Effector memory CD8-positive, alpha-beta T cell (primary cell): ENCODE measurements around the gene TRAPPC6A.

Source experiments
- ATAC-seq: fragments of 150-1000 bp; cut with Tn5 transposase; replicated peaks from 2 replicates; pipeline ENCODE4 v1.10.0; 2021; ENCODE audit warnings: mild to moderate bottlenecking, moderate library complexity
- DNase-seq, 3 experiments: peaks; one replicate each; pipeline ENCODE4 v3.0.0; 2021
- H3K27ac Mint-ChIP-seq, 2 donors: one replicate each; pipeline ENCODE4 v1.8.0; 2022; ENCODE audit warnings: mild to moderate bottlenecking in 2 of 2, mixed read lengths in 2 of 2, moderate library complexity in 2 of 2
- H3K27me3 Mint-ChIP-seq, 2 donors: one replicate each; pipeline ENCODE4 v1.8.0; 2022; ENCODE audit warnings: mixed read lengths in 2 of 2
- H3K36me3 Mint-ChIP-seq: one replicate; pipeline ENCODE4 v1.8.0; 2022; ENCODE audit warnings: mild to moderate bottlenecking, moderate library complexity, mixed read lengths; ENCODE audit not compliant: insufficient read depth
- H3K4me1 Mint-ChIP-seq, 2 donors: one replicate each; pipeline ENCODE4 v1.8.0; 2022; ENCODE audit warnings: low read depth in 2 of 2, mixed read lengths in 2 of 2
- H3K4me3 Mint-ChIP-seq, 2 donors: one replicate each; pipeline ENCODE4 v1.8.0; 2022; ENCODE audit warnings: mild to moderate bottlenecking in 2 of 2, mixed read lengths in 2 of 2, moderate library complexity in 2 of 2
- H3K9me3 Mint-ChIP-seq, 2 donors: one replicate each; pipeline ENCODE4 v1.8.0; 2022; ENCODE audit warnings: mixed read lengths in 2 of 2

Gene TRAPPC6A

GRCh38 chr19:45206328-45206727 is 28.3 kb upstream of the TRAPPC6A start:
- no peak overlapping the region for H3K27ac Mint-ChIP-seq
- H3K4me1 Mint-ChIP-seq = no peaks in the 10 kb centered on the region
- DNase-seq (no peak), ATAC-seq (no peak)
- no peaks in the 10 kb centered on the region for H3K9me3 Mint-ChIP-seq
- peaks cover 0 to 3% of the 10 kb centered on the region in 2 donors for H3K27me3 Mint-ChIP-seq
- peaks cover 3% of the 10 kb centered on the region for H3K36me3 Mint-ChIP-seq
- H3K4me3 Mint-ChIP-seq = no peak overlapping the region

DNA sequence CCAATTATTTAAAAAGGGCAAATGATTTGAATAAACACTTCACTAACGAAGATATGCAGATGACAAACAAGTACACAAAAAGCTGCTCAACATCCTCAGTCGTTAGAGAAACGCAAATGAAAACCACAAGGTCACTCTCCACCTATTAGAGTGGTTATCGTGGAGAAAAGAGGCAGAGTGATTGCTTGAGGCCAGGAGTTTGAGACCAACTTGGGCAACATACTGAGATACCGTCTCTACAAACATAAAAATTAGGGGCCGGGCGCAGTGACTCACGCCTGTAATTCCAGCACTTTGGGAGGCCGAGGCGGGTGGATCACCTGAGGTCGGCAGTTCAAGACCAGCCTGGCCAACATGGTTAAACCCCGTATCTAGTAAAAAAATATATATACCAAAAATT is 27.8 kb upstream of the TRAPPC6A start:
- no peaks in the 10 kb centered on the region for H3K9me3 Mint-ChIP-seq
- DNase-seq (no peak), ATAC-seq (no peak)
- H3K36me3 Mint-ChIP-seq = no peaks in the 10 kb centered on the region
- no peak overlapping the region for H3K4me3 Mint-ChIP-seq
- H3K27me3 Mint-ChIP-seq = no peaks in the 10 kb centered on the region
- H3K4me1 Mint-ChIP-seq = no peaks in the 10 kb centered on the region
- no peak overlapping the region for H3K27ac Mint-ChIP-seq

DNA sequence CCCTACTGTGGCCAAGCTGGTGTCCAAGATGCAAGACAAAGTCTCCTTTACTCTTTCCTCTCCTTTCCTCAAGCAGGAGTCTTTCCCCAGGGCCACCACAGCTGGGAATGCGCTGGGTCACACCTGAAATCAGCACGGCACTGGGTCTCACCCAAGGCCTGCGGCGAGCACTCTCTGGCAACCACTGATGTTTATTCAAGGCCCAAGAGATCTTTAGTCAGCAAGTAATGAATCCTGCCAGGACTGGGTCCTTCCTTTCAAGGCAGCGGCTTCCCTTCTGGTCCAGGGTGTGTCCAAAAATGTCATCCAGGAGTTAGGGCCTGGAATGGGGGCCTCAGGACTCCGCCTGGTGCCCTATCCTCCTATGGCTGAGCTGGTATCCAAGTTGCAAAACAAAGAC is 24.6 kb upstream of the TRAPPC6A start:
- DNase-seq = no peak
- Mint-ChIP-seq H3K27me3 (no peaks in the 10 kb centered on the region), H3K4me3 (no peak overlapping the region), H3K36me3 (peaks cover under 1% of the 10 kb centered on the region), H3K4me1 (no peaks in the 10 kb centered on the region), H3K9me3 (no peaks in the 10 kb centered on the region), H3K27ac (peak overlapping the region in 1 of 2 donors; percentile 10)
- no peak for ATAC-seq

GRCh38 chr19:45200568-45200967 is 22.5 kb upstream of the TRAPPC6A start:
- ATAC-seq = no peak

DNA sequence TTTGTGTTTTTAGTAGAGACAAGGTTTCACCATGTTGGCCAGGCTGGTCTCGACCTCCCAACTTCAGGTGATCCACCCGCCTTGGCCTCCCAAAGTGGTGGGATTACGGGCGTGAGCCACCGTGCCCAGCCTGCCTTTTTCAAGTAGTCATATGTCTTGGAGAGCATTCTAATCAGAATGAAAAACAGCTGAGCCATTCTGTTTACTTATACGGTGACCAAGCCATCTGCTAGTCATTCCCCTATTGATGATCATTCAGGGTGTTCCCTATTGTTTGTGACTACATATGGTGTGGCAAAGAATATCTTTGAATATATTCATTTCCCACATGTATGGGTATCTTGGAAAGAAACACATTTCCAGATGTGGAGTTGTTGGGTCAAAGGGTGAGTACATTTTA is 17.7 kb upstream of the TRAPPC6A start:
- no peak for ATAC-seq
- H3K36me3 Mint-ChIP-seq = peaks cover 10% of the 10 kb centered on the region
- no peak for DNase-seq
- H3K4me1 Mint-ChIP-seq = no peaks in the 10 kb centered on the region
- peak overlapping the region in 1 of 2 donors; percentile 28 for H3K27ac Mint-ChIP-seq
- no peaks in the 10 kb centered on the region for H3K27me3 Mint-ChIP-seq
- H3K9me3 Mint-ChIP-seq = no peaks in the 10 kb centered on the region
- H3K4me3 Mint-ChIP-seq = no peak overlapping the region

More at GRCh38 chr19:45200568-45200967, 22.5 kb upstream of the TRAPPC6A start:
- DNase-seq = no peak
- Mint-ChIP-seq H3K9me3 (no peaks in the 10 kb centered on the region), H3K4me3 (no peak overlapping the region), H3K27ac (no peak overlapping the region), H3K36me3 (peaks cover 6% of the 10 kb centered on the region), H3K4me1 (no peaks in the 10 kb centered on the region), H3K27me3 (no peaks in the 10 kb centered on the region)

DNA sequence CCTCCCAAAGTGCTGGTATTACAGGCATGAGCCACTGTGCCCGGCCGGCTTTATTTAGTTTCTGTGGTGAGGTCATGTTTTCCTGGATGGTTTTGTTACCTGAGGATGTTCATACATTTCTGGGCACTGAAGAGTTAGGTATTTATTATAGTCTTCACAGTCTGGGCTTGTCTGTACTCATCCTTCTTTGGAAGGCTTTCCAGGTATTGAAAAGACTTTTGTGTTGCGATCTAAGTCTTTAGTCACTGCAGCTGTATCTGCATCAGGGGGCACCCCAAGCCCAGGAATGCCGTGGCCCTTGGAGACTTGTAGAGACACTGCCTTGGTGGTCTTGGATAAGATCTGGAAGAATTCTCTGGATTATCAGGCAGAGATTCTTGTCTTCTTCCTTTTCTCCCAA is 13.3 kb upstream of the TRAPPC6A start:
- ATAC-seq (no peak), DNase-seq (no peak)
- Mint-ChIP-seq H3K4me3 (no peak overlapping the region), H3K36me3 (peaks cover 4% of the 10 kb centered on the region), H3K27me3 (no peaks in the 10 kb centered on the region), H3K4me1 (peaks cover 0 to 5% of the 10 kb centered on the region in 2 donors), H3K9me3 (no peaks in the 10 kb centered on the region), H3K27ac (peak overlapping the region in 1 of 2 donors; percentile 51)

- no peaks in the 10 kb centered on the region for H3K9me3 Mint-ChIP-seq
- no peak overlapping the region for H3K27ac Mint-ChIP-seq
- H3K27me3 Mint-ChIP-seq = no peaks in the 10 kb centered on the region
- H3K4me3 Mint-ChIP-seq = no peak overlapping the region
- ATAC-seq (no peak), DNase-seq (no peak)
- H3K36me3 Mint-ChIP-seq = peaks cover 4% of the 10 kb centered on the region
- H3K4me1 Mint-ChIP-seq = peaks cover 0 to 9% of the 10 kb centered on the region in 2 donors
Observed at GRCh38 chr19:45189971-45190370, 11.9 kb upstream of the TRAPPC6A start.

- Mint-ChIP-seq H3K9me3 (no peaks in the 10 kb centered on the region), H3K27ac (no peak overlapping the region), H3K4me1 (peaks cover 4 to 15% of the 10 kb centered on the region in 2 donors), H3K27me3 (no peaks in the 10 kb centered on the region), H3K36me3 (peaks cover 10% of the 10 kb centered on the region), H3K4me3 (no peak overlapping the region)
- ATAC-seq (peak; percentile 89), DNase-seq (peak in 2 of 3 experiments; percentile 19 to 21)
Observed at GRCh38 chr19:45187421-45188100, 9.5 kb upstream of the TRAPPC6A start.

GRCh38 chr19:45186509-45187334 is 8.7 kb upstream of the TRAPPC6A start:
- peaks cover 8 to 16% of the 10 kb centered on the region in 2 donors for H3K4me1 Mint-ChIP-seq
- peak overlapping the region in 1 of 2 donors; percentile 76 for H3K27ac Mint-ChIP-seq
- ATAC-seq (no peak), DNase-seq (no peak)
- H3K27me3 Mint-ChIP-seq = no peaks in the 10 kb centered on the region
- peaks cover 11% of the 10 kb centered on the region for H3K36me3 Mint-ChIP-seq
- no peak overlapping the region for H3K4me3 Mint-ChIP-seq
- H3K9me3 Mint-ChIP-seq = no peaks in the 10 kb centered on the region

DNA sequence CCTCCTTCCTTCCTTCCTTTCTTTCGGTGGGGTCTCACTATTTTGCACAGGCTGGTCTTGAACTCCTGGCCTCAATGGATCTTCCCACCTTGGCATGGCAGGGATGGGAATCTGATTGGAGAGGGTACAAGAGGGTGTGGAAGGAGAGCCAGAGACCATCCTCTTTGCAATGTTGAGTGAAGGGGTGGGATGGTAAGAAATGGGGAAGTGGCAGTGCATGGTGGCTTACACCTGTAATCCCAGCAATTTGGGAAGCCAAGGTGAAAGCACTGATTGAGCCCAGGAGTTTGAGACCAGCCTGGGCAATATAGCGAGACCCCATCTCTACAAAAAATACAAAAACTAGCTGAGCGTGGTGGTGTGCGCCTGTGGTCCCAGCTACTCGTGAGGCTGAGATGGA is 6.1 kb upstream of the TRAPPC6A start:
- H3K4me3 Mint-ChIP-seq = no peak overlapping the region
- H3K27me3 Mint-ChIP-seq = no peaks in the 10 kb centered on the region
- peaks cover 21% of the 10 kb centered on the region for H3K36me3 Mint-ChIP-seq
- H3K27ac Mint-ChIP-seq = no peak overlapping the region
- peaks cover 26 to 28% of the 10 kb centered on the region in 2 donors for H3K4me1 Mint-ChIP-seq
- H3K9me3 Mint-ChIP-seq = no peaks in the 10 kb centered on the region
- no peak for ATAC-seq
- DNase-seq = no peak

- peaks cover 33% of the 10 kb centered on the region for H3K36me3 Mint-ChIP-seq
- no peak for DNase-seq
- no peaks in the 10 kb centered on the region for H3K27me3 Mint-ChIP-seq
- no peak overlapping the region for H3K4me3 Mint-ChIP-seq
- no peak for ATAC-seq
- H3K9me3 Mint-ChIP-seq = no peaks in the 10 kb centered on the region
- H3K27ac Mint-ChIP-seq = peak overlapping the region in 1 of 2 donors; percentile 3
- H3K4me1 Mint-ChIP-seq = peaks cover 26 to 30% of the 10 kb centered on the region in 2 donors
Observed at GRCh38 chr19:45182758-45183157, 4.7 kb upstream of the TRAPPC6A start.

- peaks cover 25 to 26% of the 10 kb centered on the region in 2 donors for H3K4me1 Mint-ChIP-seq
- ATAC-seq (no peak), DNase-seq (no peak)
- no peaks in the 10 kb centered on the region for H3K27me3 Mint-ChIP-seq
- H3K36me3 Mint-ChIP-seq = peaks cover 33% of the 10 kb centered on the region
- H3K4me3 Mint-ChIP-seq = peak overlapping the region; percentile 78 to 79
- H3K27ac Mint-ChIP-seq = peak overlapping the region; percentile 77 to 87
- H3K9me3 Mint-ChIP-seq = no peaks in the 10 kb centered on the region
Observed at GRCh38 chr19:45180936-45181335, 2.9 kb upstream of the TRAPPC6A start.

- DNase-seq (no peak), ATAC-seq (no peak)
- Mint-ChIP-seq H3K4me3 (peak overlapping the region; percentile 78 to 79), H3K4me1 (peaks cover 20 to 30% of the 10 kb centered on the region in 2 donors), H3K27ac (peak overlapping the region in 1 of 2 donors; percentile 87), H3K36me3 (peaks cover 36% of the 10 kb centered on the region), H3K9me3 (no peaks in the 10 kb centered on the region), H3K27me3 (no peaks in the 10 kb centered on the region)
Observed at GRCh38 chr19:45179892-45180370, 1.9 kb upstream of the TRAPPC6A start.
